Loucy (cell line): ENCODE results near the gene NCMAP.

Source experiments
- H2AFZ ChIP-seq: fragments of 200-600 bp; sonication (generic); 2 replicates; pipeline ENCODE4 v1.6.0; 2016; ENCODE audit warnings: antibody characterized with exemption, mild to moderate bottlenecking, low read length, moderate library complexity
- H3F3A ChIP-seq: fragments of 200-600 bp; 2 replicates; pipeline ENCODE4 v1.6.0; 2016; ENCODE audit warnings: antibody characterized with exemption, low read depth, mild to moderate bottlenecking
- H3K27me3 ChIP-seq: fragments of 200-600 bp; sonication (generic); 2 replicates; pipeline ENCODE4 v1.6.1; 2014; ENCODE audit warnings: low read length, mild to moderate bottlenecking; ENCODE audit not compliant: insufficient read depth, poor library complexity, severe bottlenecking
- H3K36me3 ChIP-seq: fragments of 200-600 bp; sonication (generic); 2 replicates; pipeline ENCODE4 v1.6.1; 2016; ENCODE audit warnings: low read length; ENCODE audit not compliant: insufficient read depth
- H3K4me1 ChIP-seq: fragments of 200-600 bp; sonication (generic); 2 replicates; pipeline ENCODE4 v1.5.1; 2014; ENCODE audit warnings: low read length, mild to moderate bottlenecking; ENCODE audit not compliant: insufficient read depth, poor library complexity, severe bottlenecking
- H3K4me2 ChIP-seq: fragments of 200-600 bp; sonication (generic); 2 replicates; pipeline ENCODE4 v1.6.0; 2014; ENCODE audit warnings: antibody characterized with exemption, low read length, low read depth, mild to moderate bottlenecking; ENCODE audit not compliant: poor library complexity, severe bottlenecking
- H3K4me3 ChIP-seq: fragments of 200-600 bp; sonication (generic); 2 replicates; pipeline ENCODE4 v1.5.1; 2014; ENCODE audit warnings: low read length, mild to moderate bottlenecking, mixed read lengths; ENCODE audit not compliant: poor library complexity, severe bottlenecking
- H3K79me2 ChIP-seq: fragments of 200-600 bp; sonication (generic); 2 replicates; pipeline ENCODE4 v1.6.1; 2014; ENCODE audit warnings: low read length; ENCODE audit not compliant: insufficient read depth
- H3K9ac ChIP-seq: fragments of 200-600 bp; sonication (generic); 2 replicates; pipeline ENCODE4 v1.6.0; 2014; ENCODE audit warnings: mild to moderate bottlenecking, low read depth, low read length, moderate library complexity; ENCODE audit not compliant: poor library complexity, severe bottlenecking
- H3K9me2 ChIP-seq: fragments of 200-600 bp; sonication (generic); replicated peaks from 2 replicates; pipeline ENCODE4 v1.6.1; 2016; ENCODE audit warnings: low read depth, low read length, mixed read lengths
- H3K9me3 ChIP-seq: fragments of 200-600 bp; sonication (generic); 2 replicates; pipeline ENCODE4 v1.6.1; 2014; ENCODE audit warnings: mild to moderate bottlenecking, antibody characterized with exemption, low read length, low read depth; ENCODE audit not compliant: insufficient read depth
- H4K20me1 ChIP-seq: fragments of 200-600 bp; sonication (generic); 2 replicates; pipeline ENCODE4 v1.6.0; 2014; ENCODE audit warnings: antibody characterized with exemption, low read length, mild to moderate bottlenecking; ENCODE audit not compliant: insufficient read depth, poor library complexity, severe bottlenecking
- EZH2phosphoT487 ChIP-seq: fragments of 200-600 bp; IDR thresholded peaks from 2 replicates; pipeline ENCODE4 v1.6.1; 2018; ENCODE audit warnings: antibody characterized with exemption, mild to moderate bottlenecking, moderate library complexity, borderline replicate concordance
- TF ChIP-seq, protein P1 (sequence below): fragments of 200-600 bp; sonication (generic); conservative IDR thresholded peaks from 2 replicates; pipeline ENCODE4 v1.5.1; 2014; ENCODE audit warnings: mild to moderate bottlenecking, antibody characterized with exemption, low read length

The NCMAP gene

DNA sequence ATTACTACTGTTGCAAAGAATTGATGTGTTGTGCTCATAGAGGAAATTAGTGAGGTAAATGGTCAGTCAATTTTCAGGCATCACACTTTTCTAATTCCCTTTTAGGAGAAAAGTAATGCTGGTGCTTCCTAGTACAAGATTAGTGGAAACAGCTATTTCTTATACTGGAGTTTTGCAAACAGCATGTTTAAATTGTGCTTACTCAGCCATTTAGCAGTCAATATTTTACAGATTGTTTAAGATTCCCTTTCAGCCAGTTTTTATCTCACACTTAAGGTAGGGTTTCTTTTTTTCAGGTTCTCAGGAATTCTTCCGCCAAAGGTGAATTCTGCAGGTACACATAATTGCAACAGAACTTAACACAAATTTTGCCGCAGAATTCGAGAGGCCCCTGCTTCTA lies 98.1 kb downstream of the NCMAP start:
- peaks cover 77% of the 10 kb centered on the region for H4K20me1 ChIP-seq
- no peak overlapping the region for H3K4me2 ChIP-seq
- H3K36me3 ChIP-seq, result peaks cover 95% of the 10 kb centered on the region
- no peaks in the 10 kb centered on the region for H3K9me2 ChIP-seq
- no peaks in the 10 kb centered on the region for H3F3A ChIP-seq
- no peak overlapping the region for H3K4me3 ChIP-seq
- H3K4me1 ChIP-seq, result peaks cover 14% of the 10 kb centered on the region
- H3K79me2 ChIP-seq, result peaks cover 85% of the 10 kb centered on the region
- no peak overlapping the region for H3K9ac ChIP-seq
- H2AFZ ChIP-seq, result no peak overlapping the region
- no peaks in the 10 kb centered on the region for H3K27me3 ChIP-seq
- H3K9me3 ChIP-seq, result no peaks in the 10 kb centered on the region
- no peak for TF ChIP-seq EZH2phosphoT487
- TF ChIP-seq, protein P1, sequence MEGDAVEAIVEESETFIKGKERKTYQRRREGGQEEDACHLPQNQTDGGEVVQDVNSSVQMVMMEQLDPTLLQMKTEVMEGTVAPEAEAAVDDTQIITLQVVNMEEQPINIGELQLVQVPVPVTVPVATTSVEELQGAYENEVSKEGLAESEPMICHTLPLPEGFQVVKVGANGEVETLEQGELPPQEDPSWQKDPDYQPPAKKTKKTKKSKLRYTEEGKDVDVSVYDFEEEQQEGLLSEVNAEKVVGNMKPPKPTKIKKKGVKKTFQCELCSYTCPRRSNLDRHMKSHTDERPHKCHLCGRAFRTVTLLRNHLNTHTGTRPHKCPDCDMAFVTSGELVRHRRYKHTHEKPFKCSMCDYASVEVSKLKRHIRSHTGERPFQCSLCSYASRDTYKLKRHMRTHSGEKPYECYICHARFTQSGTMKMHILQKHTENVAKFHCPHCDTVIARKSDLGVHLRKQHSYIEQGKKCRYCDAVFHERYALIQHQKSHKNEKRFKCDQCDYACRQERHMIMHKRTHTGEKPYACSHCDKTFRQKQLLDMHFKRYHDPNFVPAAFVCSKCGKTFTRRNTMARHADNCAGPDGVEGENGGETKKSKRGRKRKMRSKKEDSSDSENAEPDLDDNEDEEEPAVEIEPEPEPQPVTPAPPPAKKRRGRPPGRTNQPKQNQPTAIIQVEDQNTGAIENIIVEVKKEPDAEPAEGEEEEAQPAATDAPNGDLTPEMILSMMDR, result no peak

DNA sequence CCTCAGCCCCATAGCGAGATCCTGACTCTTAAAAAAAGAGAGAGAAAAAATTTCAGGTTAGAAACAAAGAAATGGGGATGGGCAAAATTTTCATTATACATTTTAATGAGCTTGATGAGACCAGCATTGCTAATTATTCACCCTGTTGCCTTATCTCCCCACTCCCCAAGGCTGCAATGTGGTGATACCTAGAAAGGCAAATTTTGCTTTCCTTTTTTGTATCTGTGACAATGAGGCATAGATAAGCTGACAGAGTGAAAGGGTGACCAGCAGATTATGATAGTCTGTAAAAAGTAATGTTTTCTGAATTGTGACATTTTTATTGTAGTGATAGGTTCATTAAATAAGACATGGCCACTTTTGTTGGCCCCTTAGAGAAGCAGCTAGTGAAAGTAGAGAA lies 100.2 kb downstream of the NCMAP start:
- Histone ChIP-seq H3K27me3 (no peaks in the 10 kb centered on the region), H3K4me3 (no peak overlapping the region), H3K9ac (no peak overlapping the region), H3K9me2 (no peaks in the 10 kb centered on the region), H3K9me3 (no peaks in the 10 kb centered on the region), H3K4me1 (peaks cover 14% of the 10 kb centered on the region), H2AFZ (no peak overlapping the region), H3K79me2 (peaks cover 79% of the 10 kb centered on the region), H3K36me3 (peaks cover 94% of the 10 kb centered on the region), H3K4me2 (no peak overlapping the region), H3F3A (no peaks in the 10 kb centered on the region), H4K20me1 (peaks cover 72% of the 10 kb centered on the region)
- no peak for TF ChIP-seq EZH2phosphoT487
- TF ChIP-seq, protein P1, result no peak

DNA sequence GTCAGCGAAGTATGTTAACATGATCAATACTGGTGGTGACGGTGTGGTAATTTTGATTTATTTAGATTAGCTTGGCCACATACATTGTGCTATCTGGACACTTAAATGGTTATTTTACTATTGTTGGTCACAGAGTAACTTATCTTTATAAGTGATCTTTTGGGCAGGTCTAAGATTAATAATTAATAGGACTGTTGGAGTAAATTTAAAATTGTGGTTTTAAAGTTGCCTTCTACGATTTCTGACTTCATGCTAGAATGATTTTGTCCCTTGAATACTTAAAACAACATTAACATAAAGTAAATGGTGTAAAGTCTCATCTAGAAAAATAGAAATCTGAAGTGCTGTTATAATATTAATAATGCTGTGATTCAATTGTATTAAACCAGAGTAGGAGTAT lies 101.9 kb downstream of the NCMAP start:
- TF ChIP-seq, protein P1, result no peak
- TF ChIP-seq EZH2phosphoT487, result no peak
- Histone ChIP-seq H3K4me2 (no peak overlapping the region), H3K4me3 (no peak overlapping the region), H3K36me3 (peaks cover 98% of the 10 kb centered on the region), H3K9ac (no peak overlapping the region), H3K27me3 (no peaks in the 10 kb centered on the region), H3K9me3 (no peaks in the 10 kb centered on the region), H3K9me2 (no peaks in the 10 kb centered on the region), H2AFZ (no peak overlapping the region), H3K79me2 (peaks cover 74% of the 10 kb centered on the region), H4K20me1 (peaks cover 71% of the 10 kb centered on the region), H3K4me1 (peaks cover 14% of the 10 kb centered on the region), H3F3A (no peaks in the 10 kb centered on the region)
